Gastroesophageal sphincter (tissue), 3 donors: ENCODE results near the gene RELT.

ENCODE experiments used
- CTCF ChIP-seq, 4 experiments: fragments of 200-600 bp in 2 of 4; fragments of 450-650 bp in 2 of 4; sonication (generic) in 1 of 4; IDR thresholded peaks; one replicate each; pipeline ENCODE4 v1.5.1; 2017 to 2019; ENCODE audit warnings: antibody characterized with exemption in 4 of 4, mild to moderate bottlenecking in 2 of 4, moderate library complexity in 2 of 4
- POLR2A ChIP-seq, 2 donors: fragments of 450-650 bp; IDR thresholded peaks; one replicate each; pipeline ENCODE4 v1.6.1; 2017; ENCODE audit warnings: antibody characterized with exemption in 2 of 2, mild to moderate bottlenecking in 2 of 2, moderate library complexity in 1 of 2
- POLR2AphosphoS5 ChIP-seq: sonication (generic); formaldehyde crosslinking; IDR thresholded peaks from one replicate; pipeline ENCODE4 v1.6.1; 2017; ENCODE audit warnings: antibody characterized with exemption

- TF ChIP-seq CTCF (IDR thresholded peaks at IDR 0.05) (no peak), POLR2AphosphoS5 (no peak), POLR2A (IDR thresholded peaks at IDR 0.05) (no peak)
These were observed 36.0 kb upstream of the RELT start for GRCh38 chr11:73340164-73340563.
